ENCODE measurements around the gene OR6C74.

Gene OR6C74

GRCh38 chr12:55220725-55221124, 23.7 kb upstream of the OR6C74 start, which contains the start of gene OR10A7 (continued):
- TF ChIP-seq ZNF398 (tag by site-specific recombination; IDR thresholded peaks at IDR 0.05) (no peak), ZNF677 (tag by site-specific recombination; IDR thresholded peaks at IDR 0.05) (no peak), PRDM6 (tag by site-specific recombination; IDR thresholded peaks at IDR 0.05) (no peak), ZNF155 (tag by site-specific recombination; IDR thresholded peaks at IDR 0.05) (no peak), ZNF830 (tag by site-specific recombination; IDR thresholded peaks at IDR 0.05; ENCODE audit: low read depth) (no peak), ZNF48 (tag by site-specific recombination; IDR thresholded peaks at IDR 0.05) (no peak)

- TF ChIP-seq ZSCAN4 (tag by site-specific recombination; IDR thresholded peaks at IDR 0.05), result no peak
- Histone ChIP-seq H3K4me3 (ENCODE audit: low read depth, low read length) (no peak overlapping the region), H3K4me1 (ENCODE audit: control insufficient read depth, insufficient read depth, low read length) (no peaks in the 10 kb centered on the region), H3K27ac (ENCODE audit: extremely low read depth, low read depth, low read length) (no peak overlapping the region), H3K9me3 (ENCODE audit: control insufficient read depth, insufficient read depth, low read depth, low read length) (no peaks in the 10 kb centered on the region), H3K36me3 (ENCODE audit: control insufficient read depth in 2 of 2, insufficient read depth in 1 of 2, low read length in 2 of 2) (no peaks in the 10 kb centered on the region)
- CTCF ChIA-PET, result no interaction called here
- POLR2A ChIA-PET, result no interaction called here
Measured at GRCh38 chr12:55226523-55226922, 17.9 kb upstream of the OR6C74 start.

GRCh38 chr12:55227643-55228042, 16.8 kb upstream of the OR6C74 start:
- no peaks in the 10 kb centered on the region for H3K9me3 ChIP-seq (ENCODE audit: control insufficient read depth, insufficient read depth, low read depth, low read length)
- no peaks in the 10 kb centered on the region for H3K36me3 ChIP-seq (ENCODE audit: control insufficient read depth in 2 of 2, insufficient read depth in 1 of 2, low read length in 2 of 2)
- no peak overlapping the region for H3K27ac ChIP-seq (ENCODE audit: extremely low read depth, low read depth, low read length)
- ChIA-PET POLR2A (no interaction called here), CTCF (no interaction called here)
- no peaks in the 10 kb centered on the region for H3K4me1 ChIP-seq (ENCODE audit: control insufficient read depth, insufficient read depth, low read length)
- no peak overlapping the region for H3K4me3 ChIP-seq (ENCODE audit: low read depth, low read length)
- no peak for TF ChIP-seq ZNF639 (tag by site-specific recombination; IDR thresholded peaks at IDR 0.05)
- TF ChIP-seq ZSCAN23 (tag by site-specific recombination; IDR thresholded peaks at IDR 0.05), result no peak
- no peak for TF ChIP-seq TRIM28 (IDR thresholded peaks at IDR 0.05; ENCODE audit: borderline replicate concordance, low read length)
- no peak for TF ChIP-seq ZBTB44 (tag by site-specific recombination; IDR thresholded peaks at IDR 0.05)
- TF ChIP-seq ZNF514 (tag by site-specific recombination; IDR thresholded peaks at IDR 0.05), result no peak
- TF ChIP-seq ZNF155 (tag by site-specific recombination; IDR thresholded peaks at IDR 0.05), result no peak
- TF ChIP-seq ZNF610 (tag by site-specific recombination; IDR thresholded peaks at IDR 0.05; ENCODE audit: borderline replicate concordance), result no peak
- no peak for TF ChIP-seq INSM2 (tag by site-specific recombination; IDR thresholded peaks at IDR 0.05)
- no peak for TF ChIP-seq PRDM10 (tag by site-specific recombination; IDR thresholded peaks at IDR 0.05)
- no peak for TF ChIP-seq ZNF211 (tag by site-specific recombination; IDR thresholded peaks at IDR 0.05; ENCODE audit: low read depth)
- no peak for TF ChIP-seq ZNF529 (tag by site-specific recombination; IDR thresholded peaks at IDR 0.05; ENCODE audit: insufficient replicate concordance)
- TF ChIP-seq ZNF426 (tag by site-specific recombination; IDR thresholded peaks at IDR 0.05), result no peak
- TF ChIP-seq MYNN (tag by site-specific recombination; IDR thresholded peaks at IDR 0.05; ENCODE audit: borderline replicate concordance), result no peak
- no peak for TF ChIP-seq ZNF768 (tag by site-specific recombination; IDR thresholded peaks at IDR 0.05)
